Heart right ventricle (tissue), 16 donors: ENCODE results near the gene ARHGEF16. TPM values are rescaled to one million over a fixed set of nuclear protein-coding genes. Genes with fewer than 3 reads are reported as not detected.

ENCODE experiments used
- ATAC-seq, 8 donors: fragments of 200-7000 bp; cut with Tn5 transposase; one replicate each; pipeline ENCODE4 v1.9.1; 2020; ENCODE audit warnings: mild to moderate bottlenecking in 8 of 8, moderate library complexity in 8 of 8, moderate number of reproducible peaks in 1 of 8
- DNase-seq, 2 donors: peaks; one replicate each; pipeline ENCODE4 v3.0.0-alpha.2; 2020
- H3K27ac ChIP-seq, 10 donors: fragments of 200-600 bp; sonication (generic) in 2 of 10; one replicate each; pipeline versions ENCODE4 v1.5.0 to v1.8.0; 2020 to 2022; ENCODE audit warnings: mild to moderate bottlenecking in 3 of 10
- H3K27me3 ChIP-seq, 7 donors: fragments of 200-600 bp; one replicate each; pipeline ENCODE4 v1.8.0; 2021 to 2022; ENCODE audit warnings: mild to moderate bottlenecking in 2 of 7
- H3K36me3 ChIP-seq, 9 donors: fragments of 200-600 bp; sonication (generic) in 1 of 9; one replicate each; pipeline versions ENCODE4 v1.5.0 to v1.8.0; 2020 to 2022; ENCODE audit warnings: mild to moderate bottlenecking in 2 of 9
- H3K4me1 ChIP-seq, 9 donors: fragments of 200-600 bp; sonication (generic) in 1 of 9; one replicate each; pipeline versions ENCODE4 v1.5.0 to v1.8.0; 2020 to 2022; ENCODE audit warnings: mild to moderate bottlenecking in 4 of 9
- H3K4me3 ChIP-seq, 10 donors: fragments of 200-600 bp; sonication (generic) in 2 of 10; one replicate each; pipeline versions ENCODE4 v1.5.0 to v1.8.0; 2020 to 2022; ENCODE audit warnings: mild to moderate bottlenecking in 7 of 10, moderate library complexity in 2 of 10
- H3K9me3 ChIP-seq, 11 donors: fragments of 200-600 bp in 10 of 11; sonication (generic) in 2 of 11; one replicate each; pipeline versions ENCODE4 v1.5.0 to v1.8.0; 2013 to 2022; ENCODE audit warnings: mild to moderate bottlenecking in 2 of 11, control low read depth in 1 of 11, moderate library complexity in 1 of 11
- WGBS, 2 donors: extraction: QIAGEN DNeasy Blood & Tissue Kit; methylation state at CpG; one replicate each; pipeline ENCODE4 v1.1.7; 2013; ENCODE audit warnings: inconsistent platforms in 1 of 2; 5-methylcytosine and 5-hydroxymethylcytosine counted together
- intact Hi-C, 10 donors: fragments of 100-400 bp; cut with DNase I; formaldehyde crosslinking; loops; one replicate each; pipeline versions ENCODE4 v1.11.1 to v1.14.2; 2022
- polyA plus RNA-seq, 2 donors: library from polyadenylated mRNA; stranded (reverse); fragments of 200-250 nt; gene quantifications; one replicate each; pipeline ENCODE4 v1.2.3, GENCODE V29; 2013
- total RNA-seq, 10 donors: library from RNA; stranded (reverse); fragmentation: NEBNext Ultra II Directional in 3 of 10; extraction: Animal tissue kit (Norgen Biotek cat#: 25700) in 3 of 10; gene quantifications; one replicate each; pipeline versions ENCODE4 v1.2.1 to v1.2.4, GENCODE V29; 2021 to 2023
- TF ChIP-seq, protein P1 (sequence below), 9 donors: fragments of 200-600 bp; sonication (generic) in 2 of 9; IDR thresholded peaks; one replicate each; pipeline versions ENCODE4 v1.5.0 to v1.8.0; 2021 to 2022; ENCODE audit warnings: antibody characterized with exemption in 9 of 9, mild to moderate bottlenecking in 5 of 9, moderate library complexity in 1 of 9
- donor health status: Arrhythmogenic right ventricular cardiomyopathy.
- donor health status: ischemic (EF 13 %, LVEDD 7.1; RV severe dilation, severe dysfunction).
- donor health status: healthy with polysubstance abuse.
- donor health status: DM: no; HTN: yes; CAD: no.
- donor health status: DM: no; HTN: no; CAD: no.
- donor health status: ischemic (EF 25% LVEDD 6.9; RV normal size, moderate dysfunction).
- donor health status: ischemic (EF 25% LVEDD 5.7; RV mildly dilated, moderate dysfunction).
- donor health status: healthy.
- donor health status: DM: yes; HTN: yes; CAD: no.
- donor health status: Ischemic cardiomyopathy.
- donor health status: ischemic (EF 35%, LVEDD 5.7; RV mildly dilated, moderate dysfunction).
- donor health status: nonischemic (EF 11% LVEDD 7.7; RV severe dilation, severe dysfunction).
- donor health status: DM: yes; HTN: yes; CAD: no.
- donor health status: PGD.
- donor health status: ischemic (EF 29% LVEDD 5.4; RV normal size, mild dysfunction).
- donor health status: nonischemic (EF 23%, LVEDD 6.1; RV moderate dilation, normal function).

The ARHGEF16 gene
- total and polyA plus RNA-seq, 12 donors, result 0.17 to 1.1 (median 0.40) TPM

DNA sequence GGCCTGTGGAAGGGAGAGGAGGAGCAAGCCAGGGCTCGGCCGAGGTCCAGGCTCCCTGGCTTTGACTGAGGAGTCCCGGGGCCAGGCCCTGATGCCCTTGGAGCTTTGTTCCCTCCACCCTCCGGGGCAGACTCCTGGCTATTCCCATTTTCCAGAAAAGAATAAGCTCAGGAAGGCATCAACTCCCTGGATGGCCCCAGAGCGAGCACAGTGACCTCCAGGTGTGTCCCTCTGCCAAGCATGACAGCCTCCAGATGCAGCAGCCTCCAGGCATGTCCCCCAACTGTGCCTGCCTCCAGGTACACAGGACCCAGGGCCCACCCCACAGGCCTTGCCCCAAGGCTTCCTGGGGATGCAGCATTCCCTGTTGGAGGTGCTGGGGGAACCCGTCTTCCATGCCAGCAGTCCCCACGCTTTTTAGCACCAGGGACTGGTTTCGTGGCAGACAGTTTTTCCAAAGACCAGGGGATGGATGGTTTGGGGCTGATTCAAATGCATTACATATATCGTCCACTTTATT is 15.7 kb upstream of the ARHGEF16 start:
- Histone ChIP-seq H3K27me3 (peaks cover 0 to 58% (median 43%) of the 10 kb centered on the region in 7 donors), H3K9me3 (no peaks in the 10 kb centered on the region), H3K27ac (no peak overlapping the region), H3K4me1 (no peaks in the 10 kb centered on the region), H3K4me3 (no peak overlapping the region), H3K36me3 (peaks cover 0 to 9% (median 0%) of the 10 kb centered on the region in 9 donors)
- 80 to 87% methylated on average over 9 of the region's 9 CpGs for WGBS, 2 donors
- TF ChIP-seq, protein P1, sequence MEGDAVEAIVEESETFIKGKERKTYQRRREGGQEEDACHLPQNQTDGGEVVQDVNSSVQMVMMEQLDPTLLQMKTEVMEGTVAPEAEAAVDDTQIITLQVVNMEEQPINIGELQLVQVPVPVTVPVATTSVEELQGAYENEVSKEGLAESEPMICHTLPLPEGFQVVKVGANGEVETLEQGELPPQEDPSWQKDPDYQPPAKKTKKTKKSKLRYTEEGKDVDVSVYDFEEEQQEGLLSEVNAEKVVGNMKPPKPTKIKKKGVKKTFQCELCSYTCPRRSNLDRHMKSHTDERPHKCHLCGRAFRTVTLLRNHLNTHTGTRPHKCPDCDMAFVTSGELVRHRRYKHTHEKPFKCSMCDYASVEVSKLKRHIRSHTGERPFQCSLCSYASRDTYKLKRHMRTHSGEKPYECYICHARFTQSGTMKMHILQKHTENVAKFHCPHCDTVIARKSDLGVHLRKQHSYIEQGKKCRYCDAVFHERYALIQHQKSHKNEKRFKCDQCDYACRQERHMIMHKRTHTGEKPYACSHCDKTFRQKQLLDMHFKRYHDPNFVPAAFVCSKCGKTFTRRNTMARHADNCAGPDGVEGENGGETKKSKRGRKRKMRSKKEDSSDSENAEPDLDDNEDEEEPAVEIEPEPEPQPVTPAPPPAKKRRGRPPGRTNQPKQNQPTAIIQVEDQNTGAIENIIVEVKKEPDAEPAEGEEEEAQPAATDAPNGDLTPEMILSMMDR (IDR thresholded peaks at IDR 0.05), result no peak
- ATAC-seq, result no peak
- peak in 1 of 2 donors; percentile 5 for DNase-seq
- intact Hi-C loops, result no loop called here

DNA sequence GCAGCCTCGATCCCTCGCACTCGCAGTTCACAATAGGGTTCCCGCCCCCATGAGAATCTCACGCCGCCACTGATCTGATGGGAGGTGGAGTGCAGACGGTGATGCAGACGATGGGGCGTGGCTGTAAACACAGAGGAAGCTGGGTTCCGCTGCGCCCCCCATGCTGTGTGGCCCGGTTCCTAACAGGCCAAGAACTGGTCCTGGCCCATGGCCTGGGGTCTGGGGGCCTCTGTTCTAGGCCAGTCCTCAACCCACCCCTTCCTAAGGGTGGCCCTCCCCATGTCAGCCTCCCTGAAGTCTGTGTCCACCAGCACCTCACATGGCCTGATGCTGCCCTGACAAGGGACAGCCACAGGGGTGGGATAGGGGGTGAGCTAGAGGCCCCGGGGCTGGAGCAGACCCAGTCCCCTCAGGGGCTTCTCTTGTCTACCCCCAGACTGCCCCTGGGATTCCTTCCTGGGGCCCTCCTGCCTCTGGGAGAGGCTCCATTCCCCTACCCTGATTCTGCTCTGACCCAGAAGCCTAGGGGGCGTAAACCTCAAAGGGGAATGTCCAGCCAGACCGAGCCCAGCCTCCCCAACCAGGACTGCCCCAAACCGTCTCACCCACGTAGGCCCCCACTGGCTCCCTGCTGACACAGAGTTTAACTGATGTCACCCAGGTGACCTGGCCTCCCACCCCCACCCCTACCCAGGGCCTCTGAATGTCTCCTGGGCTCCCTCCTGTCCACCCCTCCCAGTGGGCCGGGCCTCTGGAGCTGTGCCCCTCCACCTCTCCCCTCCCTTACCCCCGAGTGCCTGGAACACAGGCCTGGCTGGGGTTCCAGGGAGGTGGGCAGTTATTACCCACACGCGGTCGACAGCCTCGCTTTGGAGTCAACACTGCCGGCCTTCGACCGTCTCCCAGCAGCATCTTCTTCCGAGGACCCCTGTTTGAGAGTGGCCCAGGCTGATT is 14.8 kb upstream of the ARHGEF16 start:
- intact Hi-C loops, result no loop called here
- ATAC-seq, result peak in 1 of 8 donors; percentile 14
- peak in 1 of 2 donors; percentile 2 for DNase-seq
- Histone ChIP-seq H3K9me3 (no peaks in the 10 kb centered on the region), H3K4me1 (no peaks in the 10 kb centered on the region), H3K4me3 (no peak overlapping the region), H3K36me3 (peaks cover 0 to 6% (median 0%) of the 10 kb centered on the region in 9 donors), H3K27ac (no peak overlapping the region), H3K27me3 (peaks cover 0 to 66% (median 51%) of the 10 kb centered on the region in 7 donors)
- TF ChIP-seq, protein P1 (IDR thresholded peaks at IDR 0.05), result no peak
- WGBS, 2 donors, result 61 to 63% methylated on average over 27 of the region's 27 CpGs

DNA sequence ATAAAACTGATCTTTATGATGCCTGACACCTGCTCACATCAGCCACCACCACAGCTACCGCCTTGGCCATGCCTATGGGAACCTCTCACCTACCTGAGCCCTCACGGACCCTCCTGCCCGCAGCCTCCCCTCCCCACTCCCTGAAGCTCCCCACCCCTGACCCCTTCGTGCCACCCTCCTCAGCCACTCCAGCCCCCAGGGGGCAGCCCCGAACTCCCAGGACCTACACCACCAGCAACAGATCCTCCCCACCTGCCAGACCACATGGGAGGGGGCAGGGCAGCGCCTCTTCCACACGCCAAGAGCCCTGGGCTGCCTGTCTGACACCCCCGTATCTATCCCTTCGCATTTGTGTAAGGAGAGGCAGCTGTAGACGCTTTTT is 14.2 kb upstream of the ARHGEF16 start:
- TF ChIP-seq, protein P1 (IDR thresholded peaks at IDR 0.05), result no peak
- intact Hi-C loops, result no loop called here
- Histone ChIP-seq H3K4me3 (no peak overlapping the region), H3K27ac (no peak overlapping the region), H3K4me1 (no peaks in the 10 kb centered on the region), H3K27me3 (peaks cover 0 to 72% (median 49%) of the 10 kb centered on the region in 7 donors), H3K9me3 (peaks cover 0 to under 1% (median 0%) of the 10 kb centered on the region in 11 donors), H3K36me3 (peaks cover 0 to 6% (median 0%) of the 10 kb centered on the region in 9 donors)
- ATAC-seq, result no peak
- WGBS, 2 donors, result 48 to 56% methylated on average over 10 of the region's 10 CpGs
- DNase-seq, result peak in 1 of 2 donors; percentile 6

DNA sequence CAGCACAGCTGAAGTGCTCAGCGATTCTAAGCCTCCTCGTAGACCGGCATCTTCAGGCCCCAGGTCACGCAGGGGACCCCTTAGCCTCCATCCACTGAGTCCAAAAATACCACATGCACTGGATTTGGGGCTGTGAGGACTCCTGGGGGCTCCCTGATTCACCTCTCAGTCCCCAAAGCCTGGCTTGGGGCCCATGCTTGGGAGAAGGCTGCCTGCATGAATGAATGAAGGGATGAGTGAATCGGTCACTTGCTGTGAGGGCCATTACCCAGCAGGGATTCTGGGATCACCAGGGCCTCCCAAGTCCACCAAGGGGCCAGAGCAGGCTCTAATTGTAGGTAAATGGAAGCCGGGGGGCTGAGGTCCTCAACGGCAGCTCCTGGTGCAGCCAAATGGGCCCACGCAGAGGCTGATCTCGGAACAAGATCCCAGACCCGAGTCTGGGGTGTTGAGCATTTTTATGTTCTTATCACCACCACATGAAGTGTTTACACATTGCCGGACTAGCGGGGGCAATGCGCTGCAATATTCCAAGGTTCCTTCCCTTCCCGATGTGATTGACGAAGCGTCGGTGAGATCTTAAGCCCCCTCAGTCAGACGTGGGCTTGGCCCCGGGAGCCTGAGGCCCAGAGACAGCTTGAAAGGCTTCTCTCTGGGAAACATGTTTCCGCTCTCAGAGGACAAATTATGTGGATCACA is 13.6 kb upstream of the ARHGEF16 start:
- Histone ChIP-seq H3K4me1 (no peaks in the 10 kb centered on the region), H3K4me3 (no peak overlapping the region), H3K36me3 (peaks cover 0 to 1% (median 0%) of the 10 kb centered on the region in 9 donors), H3K27ac (no peak overlapping the region), H3K9me3 (peaks cover 0 to 6% (median 0%) of the 10 kb centered on the region in 11 donors), H3K27me3 (peaks cover 0 to 72% (median 49%) of the 10 kb centered on the region in 7 donors)
- 53 to 54% methylated on average over 20 of the region's 20 CpGs for WGBS, 2 donors
- intact Hi-C loops, result no loop called here
- TF ChIP-seq, protein P1 (IDR thresholded peaks at IDR 0.05), result no peak
- ATAC-seq (no peak), DNase-seq (peak in 1 of 2 donors; percentile 3)
